ENCODE data around the gene CRIP1.

Gene CRIP1

GRCh38 chr14:105525861-105526775 lies 39.4 kb downstream of the CRIP1 start, which contains the start of gene TMEM121:
TMEM121 (plus strand) TSS chr14:105526583; CDS start chr14:105528835, 2,252 bp downstream.
- no peaks in the 10 kb centered on the region for H3K27me3 ChIP-seq (ENCODE audit: control insufficient read depth, insufficient read depth, low read length)
- H3K9ac ChIP-seq: peak within 1 kb of the TSS; percentile 84
- peak within 1 kb of the TSS; percentile 72 for H3K4me3 ChIP-seq (ENCODE audit: low read depth, low read length)
- no peaks in the 10 kb centered on the region for H3K79me2 ChIP-seq
- H2AFZ ChIP-seq: peak within 1 kb of the TSS; percentile 96
- no peaks in the 10 kb centered on the region for H3K9me3 ChIP-seq (ENCODE audit: control insufficient read depth, low read length)
- H3K4me2 ChIP-seq (ENCODE audit: low read length): peak within 1 kb of the TSS; percentile 98
- H3K4me1 ChIP-seq: peaks cover 6% of the 10 kb centered on the region
- no peak for TF ChIP-seq CTCF (IDR thresholded peaks at IDR 0.05)
- H3K36me3 ChIP-seq (ENCODE audit: control insufficient read depth, insufficient read depth, low read length): no peaks in the 10 kb centered on the region
- peak within 1 kb of the TSS; percentile 84 for H3K27ac ChIP-seq

GRCh38 chr14:105526776-105527380 lies 40.2 kb downstream of the CRIP1 start:
- peak overlapping the region; percentile 72 for H3K4me3 ChIP-seq (ENCODE audit: low read depth, low read length)
- peak overlapping the region; percentile 84 for H3K9ac ChIP-seq
- peak overlapping the region; percentile 59 for H3K27ac ChIP-seq
- no peaks in the 10 kb centered on the region for H3K9me3 ChIP-seq (ENCODE audit: control insufficient read depth, low read length)
- peaks cover 6% of the 10 kb centered on the region for H3K4me1 ChIP-seq
- no peak for TF ChIP-seq CTCF (IDR thresholded peaks at IDR 0.05)
- H3K79me2 ChIP-seq: no peaks in the 10 kb centered on the region
- peak overlapping the region; percentile 98 for H3K4me2 ChIP-seq (ENCODE audit: low read length)
- H2AFZ ChIP-seq: peak overlapping the region; percentile 81
- no peaks in the 10 kb centered on the region for H3K27me3 ChIP-seq (ENCODE audit: control insufficient read depth, insufficient read depth, low read length)
- no peaks in the 10 kb centered on the region for H3K36me3 ChIP-seq (ENCODE audit: control insufficient read depth, insufficient read depth, low read length)

DNA sequence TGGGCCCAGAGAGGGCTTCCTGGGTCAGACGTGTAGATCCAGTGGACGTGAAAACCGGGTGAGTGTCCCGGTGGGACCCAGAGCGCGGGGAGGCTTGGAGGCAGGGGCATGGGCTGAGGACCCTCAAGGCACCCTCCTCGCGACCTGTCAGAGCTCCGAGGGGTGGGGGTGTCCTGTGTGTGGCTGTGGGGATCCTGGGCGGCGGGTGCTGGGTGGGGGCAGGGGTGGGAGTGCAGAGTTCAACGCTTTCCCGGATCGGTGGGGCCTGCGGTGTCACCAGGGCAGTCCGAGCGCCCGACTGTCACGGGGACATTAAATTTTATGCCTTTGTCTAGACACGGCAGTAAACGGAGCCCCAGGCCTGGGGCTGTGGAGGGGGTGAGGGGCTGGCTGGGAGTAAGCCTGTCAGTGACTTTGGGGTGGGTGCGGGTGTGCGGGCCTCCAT lies 40.7 kb downstream of the CRIP1 start:
- H2AFZ ChIP-seq: peak overlapping the region; percentile 92
- H3K27ac ChIP-seq: peak overlapping the region; percentile 68
- no peaks in the 10 kb centered on the region for H3K79me2 ChIP-seq
- peak overlapping the region; percentile 84 for H3K9ac ChIP-seq
- peaks cover 6% of the 10 kb centered on the region for H3K4me1 ChIP-seq
- peak overlapping the region; percentile 98 for H3K4me2 ChIP-seq (ENCODE audit: low read length)
- peak overlapping the region; percentile 72 for H3K4me3 ChIP-seq (ENCODE audit: low read depth, low read length)
- no peaks in the 10 kb centered on the region for H3K9me3 ChIP-seq (ENCODE audit: control insufficient read depth, low read length)
- H3K36me3 ChIP-seq (ENCODE audit: control insufficient read depth, insufficient read depth, low read length): no peaks in the 10 kb centered on the region
- TF ChIP-seq CTCF (IDR thresholded peaks at IDR 0.05): no peak
- no peaks in the 10 kb centered on the region for H3K27me3 ChIP-seq (ENCODE audit: control insufficient read depth, insufficient read depth, low read length)

DNA sequence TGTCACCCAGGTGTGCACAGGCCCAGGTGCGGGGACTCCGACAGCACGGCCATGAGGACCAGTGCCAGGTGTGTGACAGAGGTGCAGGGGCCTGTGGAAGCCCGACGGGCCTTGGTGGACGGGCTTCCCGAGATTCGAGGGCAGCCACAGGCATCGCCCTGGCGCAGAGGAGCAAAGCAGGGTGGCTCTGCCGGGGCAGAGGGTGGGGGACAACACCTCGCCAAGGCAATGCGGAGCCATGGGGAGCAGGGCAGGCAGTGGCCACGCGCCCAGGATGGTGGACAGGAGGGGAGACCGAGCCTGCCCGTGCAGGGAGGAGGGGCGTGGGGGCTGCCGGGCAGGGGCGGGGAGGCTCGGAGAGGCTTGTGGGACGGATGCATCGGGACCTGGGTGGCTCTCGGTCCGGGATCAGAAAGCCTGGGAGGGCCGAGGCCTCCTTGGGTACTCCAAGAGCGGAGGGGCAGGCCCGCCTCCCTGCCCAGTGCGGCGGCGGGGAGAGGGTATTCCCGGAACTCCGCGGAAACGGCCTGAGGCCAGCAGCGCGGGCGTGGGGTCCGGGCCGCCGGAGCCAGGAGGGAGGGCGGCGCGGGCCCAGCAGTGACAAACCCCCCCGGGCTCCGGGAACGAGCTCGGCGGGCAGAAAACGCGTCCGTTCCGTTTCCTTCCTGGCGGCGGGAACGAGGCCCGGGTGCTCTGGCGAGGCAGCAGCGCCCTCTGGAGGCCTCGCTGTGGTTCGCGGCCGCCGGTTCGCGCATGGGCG lies 41.3 kb downstream of the CRIP1 start:
- no peak overlapping the region for H3K9ac ChIP-seq
- H3K4me1 ChIP-seq: peaks cover 6% of the 10 kb centered on the region
- TF ChIP-seq CTCF (IDR thresholded peaks at IDR 0.05): peak; percentile 84
- peak overlapping the region; percentile 68 for H3K27ac ChIP-seq
- no peaks in the 10 kb centered on the region for H3K9me3 ChIP-seq (ENCODE audit: control insufficient read depth, low read length)
- peak overlapping the region; percentile 98 for H3K4me2 ChIP-seq (ENCODE audit: low read length)
- H3K27me3 ChIP-seq (ENCODE audit: control insufficient read depth, insufficient read depth, low read length): no peaks in the 10 kb centered on the region
- peak overlapping the region; percentile 92 for H2AFZ ChIP-seq
- peak overlapping the region; percentile 72 for H3K4me3 ChIP-seq (ENCODE audit: low read depth, low read length)
- H3K36me3 ChIP-seq (ENCODE audit: control insufficient read depth, insufficient read depth, low read length): no peaks in the 10 kb centered on the region
- no peaks in the 10 kb centered on the region for H3K79me2 ChIP-seq
